ENCODE data around the gene FBXL13.
"Not testable (repeated sequence)": the region's sequence is repeated elsewhere in the genome, so short reads cannot be mapped to it uniquely, and the experiment has no call there.

FBXL13 gene

DNA sequence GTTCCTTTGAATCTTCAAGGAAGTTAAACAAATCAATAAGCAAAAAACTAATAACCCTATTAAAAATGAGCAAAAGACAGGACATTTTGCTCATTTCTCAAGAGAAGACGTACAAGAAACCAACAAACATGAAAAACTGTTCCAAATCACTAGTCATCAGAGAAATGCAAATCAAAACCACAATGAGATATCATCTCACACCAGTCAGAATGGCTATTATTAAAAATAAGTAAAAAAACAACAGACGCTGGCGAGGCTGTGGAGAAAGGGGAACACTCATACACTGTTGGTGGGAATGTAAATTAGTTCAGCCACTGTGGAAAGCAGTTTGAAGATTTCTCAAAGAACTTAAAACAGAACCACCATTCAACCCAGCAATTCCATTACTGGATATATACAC, 304.1 kb downstream of the FBXL13 start:
- DNase-seq (ENCODE audit: low read depth in 2 of 3, low spot score in 2 of 3) = not testable (repeated sequence)

- not testable (repeated sequence) for DNase-seq (ENCODE audit: low read depth in 2 of 3, low spot score in 2 of 3)
Measured at GRCh38 chr7:102769657-102770192, 304.9 kb downstream of the FBXL13 start.

DNA sequence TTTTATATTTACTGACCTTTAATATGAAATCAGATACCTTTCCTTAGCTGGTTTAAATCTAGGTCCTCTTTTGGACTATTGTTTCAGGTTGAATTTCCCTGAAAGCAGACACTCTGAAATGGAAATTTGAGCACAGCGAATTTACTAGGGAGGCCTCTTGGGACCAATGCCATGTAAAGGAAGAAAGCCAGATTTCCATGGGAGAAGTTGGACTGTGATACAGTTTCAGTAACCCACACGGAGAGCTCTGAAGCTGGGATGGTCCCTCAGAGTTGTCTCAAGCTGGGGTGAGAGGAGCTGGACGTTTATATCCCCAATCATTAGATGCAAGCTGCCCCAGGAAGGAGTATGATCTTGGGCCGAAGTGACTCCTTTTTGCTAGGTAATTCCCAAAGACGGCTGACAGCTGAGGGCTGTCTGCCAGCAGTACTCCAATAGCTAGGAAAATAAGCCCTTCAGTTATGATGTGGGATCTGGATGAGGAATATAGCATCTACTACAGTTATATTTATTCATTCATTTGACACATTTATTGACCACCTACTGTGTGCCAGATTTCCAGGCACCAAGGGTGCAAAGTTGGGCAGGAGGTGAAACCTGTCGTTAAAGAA, 311.2 kb downstream of the FBXL13 start:
- DNase-seq (ENCODE audit: low read depth in 2 of 3, low spot score in 2 of 3) = not testable (repeated sequence)
